PC-9 (cell line): ENCODE results near the gene PMEL. TPM values are rescaled to one million over a fixed set of nuclear protein-coding genes. Genes with fewer than 3 reads are reported as not detected.

Experiments used
- BruUV-seq: library from RNA; stranded (reverse); fragments of 400-500 nt; replicated peaks from 2 replicates; lab custom pipeline; 2021; lab: Mats Ljungman, UMichigan
- CTCF ChIA-PET: fragments of 300-600 bp; sonication (Branson Sonifier 250); formaldehyde crosslinking; loops from one replicate; lab custom pipeline; 2022; ENCODE audit warnings: antibody characterized with exemption; lab: Charles Lee
- POLR2A ChIA-PET: fragments of 300-600 bp; sonication (Branson Sonifier 250); formaldehyde crosslinking; loops from one replicate; lab custom pipeline; 2022; ENCODE audit warnings: antibody characterized with exemption; ENCODE audit not compliant: unreplicated experiment; lab: Charles Lee
- DNase-seq, 2 experiments: peaks; one replicate each; pipeline versions ENCODE4 v3.0.0 to v3.0.0-alpha.2; 2015 to 2022; ENCODE audit warnings: mixed read lengths in 1 of 2
- H2AFZ ChIP-seq: fragments of 200-600 bp; sonication (generic); 2 replicates; pipeline ENCODE4 v1.8.1; 2017; ENCODE audit warnings: antibody characterized with exemption
- H3F3A ChIP-seq: fragments of 200-600 bp; sonication (generic); 2 replicates; pipeline ENCODE4 v1.8.1; 2017; ENCODE audit warnings: antibody characterized with exemption, mild to moderate bottlenecking, low read depth; ENCODE audit not compliant: insufficient read depth
- H3K27ac ChIP-seq: fragments of 200-600 bp; sonication (generic); 2 replicates; pipeline ENCODE4 v1.6.1; 2016; ENCODE audit warnings: mixed run types
- H3K27me3 ChIP-seq: fragments of 200-600 bp; sonication (generic); 2 replicates; pipeline ENCODE4 v1.6.1; 2016; ENCODE audit warnings: low read depth, mixed run types; ENCODE audit not compliant: insufficient read depth
- H3K36me3 ChIP-seq: fragments of 200-600 bp; sonication (generic); 2 replicates; pipeline ENCODE4 v1.6.1; 2016; ENCODE audit warnings: low read depth, mixed run types
- H3K4me1 ChIP-seq: fragments of 200-600 bp; sonication (generic); replicated peaks from 2 replicates; pipeline ENCODE4 v1.6.1; 2016; ENCODE audit warnings: mixed run types; ENCODE audit not compliant: insufficient read depth
- H3K4me2 ChIP-seq: fragments of 200-600 bp; sonication (generic); 2 replicates; pipeline ENCODE4 v1.6.1; 2017; ENCODE audit warnings: mixed run types
- H3K4me3 ChIP-seq: fragments of 200-600 bp; sonication (generic); 2 replicates; pipeline ENCODE4 v1.6.1; 2016; ENCODE audit warnings: mixed run types
- H3K79me2 ChIP-seq: fragments of 200-600 bp; sonication (generic); 2 replicates; pipeline ENCODE4 v1.6.1; 2017; ENCODE audit warnings: low read depth, mixed run types
- H3K9me2 ChIP-seq: fragments of 200-600 bp; sonication (generic); 2 replicates; pipeline ENCODE4 v1.8.1; 2017; ENCODE audit warnings: mild to moderate bottlenecking; ENCODE audit not compliant: insufficient read depth
- H3K9me3 ChIP-seq: fragments of 200-600 bp; sonication (generic); 2 replicates; pipeline ENCODE4 v1.8.1; 2016; ENCODE audit warnings: low read depth; ENCODE audit not compliant: insufficient read depth
- H4K20me1 ChIP-seq: fragments of 200-600 bp; sonication (generic); 2 replicates; pipeline ENCODE4 v1.8.1; 2017; ENCODE audit not compliant: insufficient read depth
- CTCF ChIP-seq: fragments of 200-600 bp; sonication (generic); conservative IDR thresholded peaks from 2 replicates; pipeline ENCODE4 v1.6.1; 2017; ENCODE audit warnings: mixed run types, antibody characterized with exemption, mild to moderate bottlenecking, moderate library complexity
- EZH2 ChIP-seq: fragments of 200-600 bp; sonication (generic); IDR thresholded peaks from 2 replicates; pipeline ENCODE4 v1.8.0; 2017; ENCODE audit warnings: antibody characterized with exemption, low read depth
- intact Hi-C: fragments of 100-400 bp; cut with micrococcal nuclease; formaldehyde crosslinking; loops from one replicate; pipeline ENCODE4 v1.10.0; 2022; ENCODE audit not compliant: unreplicated experiment
- total RNA-seq: library from RNA; stranded (reverse); gene quantifications from 2 replicates; pipeline ENCODE4 v1.2.3, GENCODE V29; 2021

The PMEL gene
- total RNA-seq, 1 experiment from 2014 or later, result 8.7 TPM

DNA sequence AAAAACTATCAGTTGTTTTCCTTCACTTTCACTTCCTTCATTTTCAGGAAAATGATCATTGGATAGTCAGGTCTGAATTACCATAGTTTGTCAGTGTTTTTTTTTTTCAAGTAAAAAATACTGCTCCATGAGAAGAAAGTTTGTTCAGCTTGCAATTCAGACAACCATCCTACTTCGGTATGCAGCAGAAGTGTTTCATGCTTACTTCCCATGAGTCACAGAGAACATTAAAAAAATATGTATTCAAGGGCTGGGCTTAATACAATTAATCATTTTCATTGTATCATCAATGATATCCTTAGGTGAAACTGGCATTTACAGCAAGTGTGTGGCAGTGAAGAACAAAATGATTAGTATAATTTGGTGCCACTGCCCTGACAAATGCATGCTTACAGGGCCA is 59.8 kb downstream of the PMEL start:
- H3K4me2 ChIP-seq, result no peak overlapping the region
- no peak overlapping the region for H2AFZ ChIP-seq
- ChIA-PET POLR2A (no interaction called here), CTCF (interaction anchor here (0.6 kb wide), 1 partner anchor 76 kb away, joined by 3 read pairs; no protein-coding TSS in a partner anchor)
- H3K9me2 ChIP-seq, result no peaks in the 10 kb centered on the region
- TF ChIP-seq CTCF, result no peak
- no peak for TF ChIP-seq EZH2
- H3K4me3 ChIP-seq, result no peak overlapping the region
- DNase-seq, result no peak
- H3K79me2 ChIP-seq, result no peaks in the 10 kb centered on the region
- H3F3A ChIP-seq, result peaks cover 4% of the 10 kb centered on the region; the same call in 1 of the 2 replicates
- no peaks in the 10 kb centered on the region for H3K36me3 ChIP-seq
- no TSS peak for BruUV-seq
- H3K4me1 ChIP-seq, result no peaks in the 10 kb centered on the region
- intact Hi-C loops, result no loop called here
- no peak overlapping the region for H3K27ac ChIP-seq
- H4K20me1 ChIP-seq, result peaks cover 3% of the 10 kb centered on the region; the same call in 1 of the 2 replicates
- H3K9me3 ChIP-seq, result no peaks in the 10 kb centered on the region
- H3K27me3 ChIP-seq, result no peaks in the 10 kb centered on the region

Other genes with a start within 250 kb of the PMEL start
- gene BLOC1S1, start 250.0 kb downstream of the PMEL start, total RNA-seq, result 81.1 and 101 TPM in 2 replicates
- gene RDH5, start 245.6 kb downstream of the PMEL start, total RNA-seq, result 8.1 and 12.6 TPM in 2 replicates
- 434 and 536 TPM in 2 replicates for gene CD63, start 237.0 kb downstream of the PMEL start, total RNA-seq
- gene GDF11, start 222.9 kb downstream of the PMEL start, total RNA-seq, result 7.5 and 9.4 TPM in 2 replicates
- gene SARNP, start 148.3 kb downstream of the PMEL start, total RNA-seq, result 65.6 and 74.8 TPM in 2 replicates
- gene ORMDL2, start 148.0 kb downstream of the PMEL start, total RNA-seq, result 22.5 and 22.9 TPM in 2 replicates
- 27.6 and 31.1 TPM in 2 replicates for gene DNAJC14, start 136.5 kb downstream of the PMEL start, total RNA-seq
- gene MMP19, start 123.1 kb downstream of the PMEL start, total RNA-seq, result 0.60 and 0.83 TPM in 2 replicates
- gene PYM1, start 38.1 kb downstream of the PMEL start, total RNA-seq, result 45.4 and 54.0 TPM in 2 replicates
- gene DGKA, start 34.9 kb downstream of the PMEL start, total RNA-seq, result 86.6 and 91.0 TPM in 2 replicates
- gene CDK2, start 788 bp upstream of the PMEL start, total RNA-seq, result 93.8 and 99.4 TPM in 2 replicates
- gene RAB5B, start 8.0 kb upstream of the PMEL start, total RNA-seq, result 98.6 and 122 TPM in 2 replicates
- 20.4 and 22.7 TPM in 2 replicates for gene SUOX, start 31.2 kb upstream of the PMEL start, total RNA-seq
- 7.4 and 9.6 TPM in 2 replicates for gene IKZF4, start 55.0 kb upstream of the PMEL start, total RNA-seq
- 25.2 and 43.3 TPM in 2 replicates for gene RPS26, start 75.9 kb upstream of the PMEL start, total RNA-seq
- gene ERBB3, start 114.1 kb upstream of the PMEL start, total RNA-seq, result 127 and 145 TPM in 2 replicates
- gene PA2G4, start 138.5 kb upstream of the PMEL start, total RNA-seq, result 120 and 159 TPM in 2 replicates
- gene RPL41, start 150.6 kb upstream of the PMEL start, total RNA-seq, result 3,423 and 4,460 TPM in 2 replicates
- gene ZC3H10, start 152.2 kb upstream of the PMEL start, total RNA-seq, result 4.4 and 6.5 TPM in 2 replicates
- gene ESYT1, start 162.2 kb upstream of the PMEL start, total RNA-seq, result 46.1 and 52.2 TPM in 2 replicates
- 120 and 121 TPM in 2 replicates for gene MYL6B, start 186.5 kb upstream of the PMEL start, total RNA-seq
- 666 and 697 TPM in 2 replicates for gene MYL6, start 192.3 kb upstream of the PMEL start, total RNA-seq
- gene SMARCC2, start 223.4 kb upstream of the PMEL start, total RNA-seq, result 70.3 and 86.4 TPM in 2 replicates